K562 (cell line): ENCODE measurements around the gene FITM1. TPM values are rescaled to one million over a fixed set of nuclear protein-coding genes. Genes with fewer than 3 reads are reported as not detected.

Experiments
- ATF7 ChIP-seq: fragments of 450-650 bp; IDR thresholded peaks from 2 replicates; pipeline ENCODE4 v1.7.1; 2014; ENCODE audit warnings: mild to moderate bottlenecking, moderate library complexity
- E2F5 ChIP-seq: sonication (generic); formaldehyde crosslinking; IDR thresholded peaks from 2 replicates; pipeline ENCODE4 v1.8.0; 2022; ENCODE audit warnings: mild to moderate bottlenecking, missing genetic modification reagents
- ELK3 ChIP-seq: fragments of 450-650 bp; formaldehyde crosslinking; IDR thresholded peaks from 2 replicates; pipeline ENCODE4 v1.4.0; 2020; ENCODE audit warnings: mild to moderate bottlenecking
- ESRRA ChIP-seq: fragments of 450-650 bp; IDR thresholded peaks from 2 replicates; pipeline ENCODE4 v1.6.1; 2014; ENCODE audit warnings: low read depth, mild to moderate bottlenecking, moderate library complexity, borderline replicate concordance
- MAZ ChIP-seq, 2 experiments: fragments of 450-650 bp in 1 of 2; sonication (generic) in 1 of 2; formaldehyde crosslinking; IDR thresholded peaks in 1 of 2; conservative IDR thresholded peaks in 1 of 2; 2 replicates each; pipeline versions ENCODE4 v1.4.0 to v1.5.0; 2020; ENCODE audit warnings: mild to moderate bottlenecking in 1 of 2, missing genetic modification reagents in 1 of 2
- POLR2AphosphoS5 ChIP-seq: IDR thresholded peaks from 2 replicates; pipeline ENCODE4 v1.6.1; 2011; ENCODE audit warnings: mild to moderate bottlenecking, low read depth, low read length, moderate library complexity; ENCODE audit not compliant: control insufficient read depth, insufficient read depth
- POU5F1 ChIP-seq: fragments of 150-350 bp; IDR thresholded peaks from 2 replicates; pipeline ENCODE4 v1.6.1; 2014; ENCODE audit warnings: borderline replicate concordance, low read length, low read depth, mild to moderate bottlenecking; ENCODE audit not compliant: partially characterized antibody
- RFX7 ChIP-seq: fragments of 250-450 bp; sonication (Bioruptor Pico); IDR thresholded peaks from 2 replicates; pipeline ENCODE4 v1.5.1; 2021; ENCODE audit warnings: mild to moderate bottlenecking
- SAFB ChIP-seq: fragments of 200-400 bp; formaldehyde crosslinking; IDR thresholded peaks from 2 replicates; pipeline ENCODE4 v1.6.1; 2017; ENCODE audit warnings: low read depth, low read length, borderline replicate concordance
- SRSF1 ChIP-seq: fragments of 200-400 bp; formaldehyde crosslinking; IDR thresholded peaks from 2 replicates; pipeline ENCODE4 v1.6.1; 2017; ENCODE audit warnings: mild to moderate bottlenecking, low read depth, low read length, moderate library complexity
- STAT5A ChIP-seq: IDR thresholded peaks from 2 replicates; pipeline ENCODE4 v1.6.1; 2012; ENCODE audit warnings: low read length, inconsistent platforms, borderline replicate concordance
- TCF7 ChIP-seq: sonication (generic); IDR thresholded peaks from 2 replicates; pipeline ENCODE4 v1.6.1; 2016; ENCODE audit warnings: antibody characterized with exemption, borderline replicate concordance
- THAP12 ChIP-seq: fragments of 250-450 bp; sonication (Bioruptor Pico); IDR thresholded peaks from 2 replicates; pipeline ENCODE4 v1.9.0; 2021; ENCODE audit warnings: mild to moderate bottlenecking, inconsistent platforms
- TRIM25 ChIP-seq: fragments of 450-650 bp; IDR thresholded peaks from 2 replicates; pipeline ENCODE4 v1.7.0; 2016; ENCODE audit warnings: borderline replicate concordance
- ZC3H8 ChIP-seq: fragments of 450-650 bp; IDR thresholded peaks from 2 replicates; pipeline ENCODE4 v1.6.1; 2017
- ZFP1 ChIP-seq: fragments of 450-650 bp; formaldehyde crosslinking; IDR thresholded peaks from 2 replicates; pipeline ENCODE4 v1.4.0; 2020; ENCODE audit warnings: mild to moderate bottlenecking, mixed read lengths
- ZNF277 ChIP-seq: fragments of 250-450 bp; sonication (Bioruptor Pico); IDR thresholded peaks from 2 replicates; pipeline ENCODE4 v1.8.0; 2022; ENCODE audit warnings: inconsistent platforms, mild to moderate bottlenecking, moderate library complexity, borderline replicate concordance
- ZNF41 ChIP-seq: fragments of 250-450 bp; sonication (Bioruptor Pico); conservative IDR thresholded peaks from 2 replicates; pipeline ENCODE4 v1.4.0; 2020; ENCODE audit warnings: mild to moderate bottlenecking
- ZNF76 ChIP-seq: fragments of 250-450 bp; sonication (Bioruptor Pico); IDR thresholded peaks from 2 replicates; pipeline ENCODE4 v1.4.0; 2020; ENCODE audit warnings: mild to moderate bottlenecking, moderate library complexity, borderline replicate concordance
- polyA plus RNA-seq, 8 experiments: library from polyadenylated mRNA; depleted of rRNA in 4 of 8; stranded (reverse) in 5 of 8; unstranded in 3 of 8; fragments of >200 nt; fragmentation: Nextera tagmentation in 2 of 8; fragmentation: Illumina TruSeq in 1 of 8; extraction: Ambion mirVana in 2 of 8; extraction: Trizol in 1 of 8; gene quantifications; 2 replicates each; pipeline versions ENCODE4 v1.2.1 to v1.2.3, GENCODE V29; 2011 to 2014; ENCODE audit warnings: inconsistent platforms in 1 of 8, missing spikeins in 1 of 8
- total RNA-seq, 7 experiments: library from RNA; depleted of rRNA in 6 of 7; stranded (reverse); fragments of >200 nt in 6 of 7; fragmentation: Illumina TruSeq in 2 of 7; extraction: Trizol in 2 of 7; gene quantifications; 2 replicates each; pipeline versions ENCODE4 v1.2.1 to v1.2.3, GENCODE V29; 2011 to 2021; ENCODE audit warnings: low replicate concordance in 1 of 7

The FITM1 gene
- total and polyA plus RNA-seq, 9 of the 15 experiments (the other 6 are each of a cell fraction or from before 2014, with no cell fraction given) = 0.09 to 0.20 TPM; not detected in 7

GRCh38 chr14:24080888-24081738 lies 49.3 kb upstream of the FITM1 start (continued):
- TF ChIP-seq ZNF277 (CRISPR knock-in tag) = no peak
- TF ChIP-seq ELK3 (CRISPR knock-in tag) = no peak
- TF ChIP-seq THAP12 (CRISPR knock-in tag) = peak; percentile 74; the same call in 1 of the 2 replicates
- no peak for TF ChIP-seq SRSF1
- no peak for TF ChIP-seq RFX7
- no peak for TF ChIP-seq ZFP1 (CRISPR knock-in tag)
- TF ChIP-seq ESRRA = no peak
- TF ChIP-seq POU5F1 = no peak
- TF ChIP-seq SAFB = no peak
- no peak for TF ChIP-seq POLR2AphosphoS5
- TF ChIP-seq ZNF76 (CRISPR knock-in tag) = no peak
- no peak for TF ChIP-seq E2F5 (CRISPR knock-in tag)
- TF ChIP-seq TRIM25 = no peak
- TF ChIP-seq ATF7 = peak; percentile 32; the same call in 1 of the 2 replicates
- no peak for TF ChIP-seq ZC3H8
- no peak for TF ChIP-seq MAZ (CRISPR knock-in tag; conservative IDR thresholded peaks at IDR 0.05 in 1 of 2, IDR thresholded peaks at IDR 0.05 in 1 of 2)
- no peak for TF ChIP-seq STAT5A
- no peak for TF ChIP-seq TCF7
- TF ChIP-seq ZNF41 (CRISPR knock-in tag) = no peak
